WI38 (cell line): ENCODE data around the gene IL17RB.

ENCODE experiments used
- H3K4me3 ChIP-seq: 2 replicates; pipeline ENCODE4 v1.5.1; 2011; ENCODE audit warnings: low read depth, mild to moderate bottlenecking, control low read depth, low read length
- TF ChIP-seq, protein P1 (sequence below): IDR thresholded peaks from 2 replicates; pipeline ENCODE4 v1.5.1; 2012; ENCODE audit warnings: low read depth, mild to moderate bottlenecking, control low read depth, low read length

Gene IL17RB

DNA sequence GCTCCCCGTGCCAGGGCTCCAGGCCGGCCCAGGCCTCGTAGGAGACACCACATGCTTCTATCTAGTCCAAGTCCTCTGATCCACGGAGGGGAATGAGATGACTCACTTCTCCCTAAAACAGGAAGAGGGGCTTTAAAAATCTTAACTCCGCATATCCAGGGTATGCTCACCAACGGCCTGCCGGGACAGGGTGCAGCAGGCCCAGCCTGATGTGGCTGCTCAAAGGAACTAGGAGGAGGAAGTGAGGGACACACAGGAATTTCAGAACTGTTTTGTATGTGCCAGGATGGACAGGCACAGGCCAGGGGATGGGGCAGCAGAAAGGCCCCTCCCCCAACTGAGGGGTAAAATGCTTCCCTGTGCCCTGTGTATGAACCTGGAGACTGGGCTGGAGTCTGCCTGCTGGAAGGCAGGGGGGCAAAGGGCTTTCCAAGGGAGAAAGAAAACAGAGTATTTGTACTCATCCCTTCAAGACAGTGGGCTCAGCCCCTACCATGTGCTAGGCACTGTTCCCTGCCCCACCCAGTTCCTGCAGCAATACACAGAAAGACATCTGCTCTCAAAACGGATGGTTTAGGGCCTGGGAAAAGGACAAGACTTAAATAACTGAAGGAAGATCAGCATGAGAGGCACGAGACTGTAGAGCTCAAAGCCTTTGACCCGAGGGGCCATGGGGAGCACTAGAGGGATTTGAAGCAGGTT is 22.3 kb upstream of the IL17RB start:
- no peak overlapping the region for H3K4me3 ChIP-seq
- TF ChIP-seq, protein P1, sequence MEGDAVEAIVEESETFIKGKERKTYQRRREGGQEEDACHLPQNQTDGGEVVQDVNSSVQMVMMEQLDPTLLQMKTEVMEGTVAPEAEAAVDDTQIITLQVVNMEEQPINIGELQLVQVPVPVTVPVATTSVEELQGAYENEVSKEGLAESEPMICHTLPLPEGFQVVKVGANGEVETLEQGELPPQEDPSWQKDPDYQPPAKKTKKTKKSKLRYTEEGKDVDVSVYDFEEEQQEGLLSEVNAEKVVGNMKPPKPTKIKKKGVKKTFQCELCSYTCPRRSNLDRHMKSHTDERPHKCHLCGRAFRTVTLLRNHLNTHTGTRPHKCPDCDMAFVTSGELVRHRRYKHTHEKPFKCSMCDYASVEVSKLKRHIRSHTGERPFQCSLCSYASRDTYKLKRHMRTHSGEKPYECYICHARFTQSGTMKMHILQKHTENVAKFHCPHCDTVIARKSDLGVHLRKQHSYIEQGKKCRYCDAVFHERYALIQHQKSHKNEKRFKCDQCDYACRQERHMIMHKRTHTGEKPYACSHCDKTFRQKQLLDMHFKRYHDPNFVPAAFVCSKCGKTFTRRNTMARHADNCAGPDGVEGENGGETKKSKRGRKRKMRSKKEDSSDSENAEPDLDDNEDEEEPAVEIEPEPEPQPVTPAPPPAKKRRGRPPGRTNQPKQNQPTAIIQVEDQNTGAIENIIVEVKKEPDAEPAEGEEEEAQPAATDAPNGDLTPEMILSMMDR = no peak

DNA sequence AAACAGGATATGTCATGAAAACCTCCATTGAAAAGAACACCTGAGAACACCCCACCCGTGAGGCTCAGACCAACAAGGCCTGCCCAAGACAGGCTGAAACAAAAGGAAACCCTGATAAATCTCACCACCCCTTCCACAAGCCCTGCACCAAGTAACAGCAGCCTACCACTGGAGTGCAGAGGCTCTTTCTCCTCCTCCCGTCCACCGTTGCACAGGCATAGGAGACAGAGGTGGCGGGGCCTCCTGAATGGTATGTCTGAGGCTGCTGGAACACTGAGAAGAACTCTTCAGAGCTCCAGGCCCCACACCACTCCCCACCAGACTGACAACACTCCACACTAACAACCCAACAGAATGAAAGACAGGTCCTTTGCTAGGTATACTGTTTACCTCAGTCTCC is 21.6 kb upstream of the IL17RB start:
- no peak overlapping the region for H3K4me3 ChIP-seq
- TF ChIP-seq, protein P1 = no peak

DNA sequence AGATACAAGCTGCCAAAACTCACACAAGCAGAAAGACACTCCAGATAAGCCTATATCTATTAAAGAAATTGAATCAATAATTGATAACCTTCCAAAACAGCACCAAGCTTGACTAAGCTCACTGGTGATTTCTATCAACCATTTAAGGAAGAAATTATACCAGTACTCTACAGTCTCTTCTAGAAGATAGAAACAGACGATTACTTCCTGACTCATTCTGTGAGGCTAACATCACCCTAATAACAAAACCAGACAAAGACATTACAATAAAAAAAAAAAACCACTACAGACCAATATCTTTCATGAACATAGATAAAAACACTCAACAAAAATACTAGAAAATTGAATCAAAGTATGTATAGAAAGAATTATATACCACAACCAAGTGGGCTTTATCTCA is 20.3 kb upstream of the IL17RB start:
- TF ChIP-seq, protein P1 = no peak

GRCh38 chr3:53828581-53828980 is 17.8 kb upstream of the IL17RB start:
- no peak overlapping the region for H3K4me3 ChIP-seq
- TF ChIP-seq, protein P1 = no peak

More for the DNA sequence above, 20.3 kb upstream of the IL17RB start:
- H3K4me3 ChIP-seq = no peak overlapping the region

GRCh38 chr3:53829605-53830004 is 16.8 kb upstream of the IL17RB start:
- H3K4me3 ChIP-seq = no peak overlapping the region
- TF ChIP-seq, protein P1 = no peak

- H3K4me3 ChIP-seq = no peak overlapping the region
- TF ChIP-seq, protein P1 = no peak
Measured at GRCh38 chr3:53830944-53831343, 15.4 kb upstream of the IL17RB start.

DNA sequence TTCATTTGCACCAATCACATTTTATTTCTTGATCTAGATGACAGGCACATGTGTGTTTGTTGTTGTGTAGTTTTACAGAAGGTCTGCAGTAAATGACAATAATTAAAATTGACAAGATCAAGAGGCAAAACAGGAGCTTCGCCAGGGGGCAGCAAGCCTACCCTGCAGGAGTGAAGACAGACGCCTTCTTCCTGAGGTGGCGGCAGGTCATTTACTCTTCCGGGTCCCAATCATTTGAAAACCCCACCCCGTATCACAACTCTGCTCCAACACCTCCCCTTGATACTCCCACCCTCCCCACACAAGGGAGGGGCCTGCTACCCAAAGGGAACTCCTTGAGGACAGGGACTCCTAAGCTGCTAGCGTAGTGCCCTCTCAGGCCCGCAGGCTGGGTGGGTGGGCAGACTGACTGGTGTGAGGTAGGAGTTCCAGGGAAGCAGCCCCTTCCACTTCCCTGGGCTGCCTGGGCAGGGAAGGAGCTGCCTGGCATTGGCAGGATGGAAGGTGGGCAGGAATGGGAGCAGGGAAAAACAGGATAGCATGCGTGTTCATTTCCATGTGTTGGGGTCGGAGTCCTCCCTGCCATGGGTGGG is 13.2 kb upstream of the IL17RB start:
- TF ChIP-seq, protein P1 = no peak
- no peak overlapping the region for H3K4me3 ChIP-seq
